ENCODE measurements around the gene OPA1.

OPA1 gene

GRCh38 chr3:193656445-193656844, 63.4 kb downstream of the OPA1 start:
- Mint-ChIP-seq H3K4me1 (no peaks in the 10 kb centered on the region), H3K27ac (no peak overlapping the region), H3K27me3 (no peaks in the 10 kb centered on the region), H3K9me3 (no peaks in the 10 kb centered on the region), H3K4me3 (no peak overlapping the region), H3K36me3 (peaks cover 14% of the 10 kb centered on the region)

- H3K27ac Mint-ChIP-seq, result no peak overlapping the region
- H3K9me3 Mint-ChIP-seq, result no peaks in the 10 kb centered on the region
- peaks cover 14% of the 10 kb centered on the region for H3K36me3 Mint-ChIP-seq
- H3K4me3 Mint-ChIP-seq, result no peak overlapping the region
- H3K4me1 Mint-ChIP-seq, result no peaks in the 10 kb centered on the region
- no peaks in the 10 kb centered on the region for H3K27me3 Mint-ChIP-seq
These were observed 63.9 kb downstream of the OPA1 start for GRCh38 chr3:193656878-193657282.

- Mint-ChIP-seq H3K9me3 (no peaks in the 10 kb centered on the region), H3K4me1 (no peaks in the 10 kb centered on the region), H3K27me3 (no peaks in the 10 kb centered on the region), H3K36me3 (peaks cover 15% of the 10 kb centered on the region), H3K27ac (no peak overlapping the region), H3K4me3 (no peak overlapping the region)
These were observed 67.2 kb downstream of the OPA1 start for GRCh38 chr3:193660171-193660570.

- Mint-ChIP-seq H3K27me3 (no peaks in the 10 kb centered on the region), H3K27ac (no peak overlapping the region), H3K36me3 (peaks cover 15% of the 10 kb centered on the region), H3K4me1 (no peaks in the 10 kb centered on the region), H3K9me3 (no peaks in the 10 kb centered on the region), H3K4me3 (no peak overlapping the region)
These were observed 67.8 kb downstream of the OPA1 start for GRCh38 chr3:193660698-193661411.

- no peak overlapping the region for H3K4me3 Mint-ChIP-seq
- no peaks in the 10 kb centered on the region for H3K4me1 Mint-ChIP-seq
- no peaks in the 10 kb centered on the region for H3K27me3 Mint-ChIP-seq
- no peaks in the 10 kb centered on the region for H3K9me3 Mint-ChIP-seq
- no peak overlapping the region for H3K27ac Mint-ChIP-seq
- peaks cover 7% of the 10 kb centered on the region for H3K36me3 Mint-ChIP-seq
These were observed 69.8 kb downstream of the OPA1 start for GRCh38 chr3:193662757-193663322.

- Mint-ChIP-seq H3K36me3 (peaks cover 14% of the 10 kb centered on the region), H3K27ac (no peak overlapping the region), H3K27me3 (no peaks in the 10 kb centered on the region), H3K9me3 (no peaks in the 10 kb centered on the region), H3K4me1 (no peaks in the 10 kb centered on the region), H3K4me3 (no peak overlapping the region)
These were observed 72.5 kb downstream of the OPA1 start for GRCh38 chr3:193665370-193665989.

- H3K9me3 Mint-ChIP-seq, result no peaks in the 10 kb centered on the region
- peaks cover 9% of the 10 kb centered on the region for H3K4me1 Mint-ChIP-seq
- no peak overlapping the region for H3K4me3 Mint-ChIP-seq
- no peak overlapping the region for H3K27ac Mint-ChIP-seq
- no peaks in the 10 kb centered on the region for H3K27me3 Mint-ChIP-seq
- H3K36me3 Mint-ChIP-seq, result peaks cover 21% of the 10 kb centered on the region
These were observed 80.8 kb downstream of the OPA1 start for GRCh38 chr3:193673845-193674244.

- Mint-ChIP-seq H3K9me3 (no peaks in the 10 kb centered on the region), H3K27ac (no peak overlapping the region), H3K4me1 (peaks cover 9% of the 10 kb centered on the region), H3K4me3 (no peak overlapping the region), H3K36me3 (peaks cover 18% of the 10 kb centered on the region), H3K27me3 (no peaks in the 10 kb centered on the region)
These were observed 81.7 kb downstream of the OPA1 start for GRCh38 chr3:193674714-193675113.

- Mint-ChIP-seq H3K36me3 (peaks cover 16% of the 10 kb centered on the region), H3K4me3 (no peak overlapping the region), H3K27me3 (no peaks in the 10 kb centered on the region), H3K9me3 (no peaks in the 10 kb centered on the region), H3K27ac (peak overlapping the region; percentile 63), H3K4me1 (peaks cover 9% of the 10 kb centered on the region)
These were observed 84.7 kb downstream of the OPA1 start for GRCh38 chr3:193677734-193678133.

- H3K4me1 Mint-ChIP-seq, result peaks cover 9% of the 10 kb centered on the region
- no peak overlapping the region for H3K4me3 Mint-ChIP-seq
- no peaks in the 10 kb centered on the region for H3K9me3 Mint-ChIP-seq
- peaks cover 12% of the 10 kb centered on the region for H3K36me3 Mint-ChIP-seq
- no peak overlapping the region for H3K27ac Mint-ChIP-seq
- no peaks in the 10 kb centered on the region for H3K27me3 Mint-ChIP-seq
These were observed 87.2 kb downstream of the OPA1 start for GRCh38 chr3:193680220-193680619.

GRCh38 chr3:193681631-193682030, 88.6 kb downstream of the OPA1 start:
- Mint-ChIP-seq H3K36me3 (peaks cover 6% of the 10 kb centered on the region), H3K9me3 (no peaks in the 10 kb centered on the region), H3K27me3 (no peaks in the 10 kb centered on the region), H3K27ac (no peak overlapping the region), H3K4me1 (peaks cover 9% of the 10 kb centered on the region), H3K4me3 (no peak overlapping the region)

- Mint-ChIP-seq H3K27ac (no peak overlapping the region), H3K9me3 (no peaks in the 10 kb centered on the region), H3K36me3 (peaks cover 6% of the 10 kb centered on the region), H3K27me3 (no peaks in the 10 kb centered on the region), H3K4me3 (no peak overlapping the region), H3K4me1 (peaks cover 3% of the 10 kb centered on the region)
These were observed 93.9 kb downstream of the OPA1 start for GRCh38 chr3:193686665-193687483.

- Mint-ChIP-seq H3K4me1 (peaks cover 3% of the 10 kb centered on the region), H3K27me3 (no peaks in the 10 kb centered on the region), H3K27ac (no peak overlapping the region), H3K4me3 (no peak overlapping the region), H3K36me3 (peaks cover 3% of the 10 kb centered on the region), H3K9me3 (no peaks in the 10 kb centered on the region)
These were observed 96.1 kb downstream of the OPA1 start for GRCh38 chr3:193688834-193689714.

- Mint-ChIP-seq H3K4me1 (no peaks in the 10 kb centered on the region), H3K36me3 (peaks cover 8% of the 10 kb centered on the region), H3K4me3 (no peak overlapping the region), H3K9me3 (no peaks in the 10 kb centered on the region), H3K27ac (no peak overlapping the region), H3K27me3 (no peaks in the 10 kb centered on the region)
These were observed 100.8 kb downstream of the OPA1 start for GRCh38 chr3:193693774-193694173.

Measured in activated naive CD4-positive, alpha-beta T cell treated with anti-CD3 and anti-CD28 coated beads, Interleukin-2, amount 50 U/mL, for 24 hours (primary cell).